NCI-H2196 (cell line): ENCODE data around the gene DNAJC5.
"Not testable (repeated sequence)": the region's sequence is repeated elsewhere in the genome, so short reads cannot be mapped to it uniquely, and the experiment has no call there.

ENCODE experiments used
- DNase-seq: peaks from one replicate; lab custom pipeline; 2025; ENCODE audit not compliant: unreplicated experiment; lab: John Stamatoyannopoulos, UW

The DNAJC5 gene

GRCh38 chr20:63966172-63966943, 71.4 kb downstream of the DNAJC5 start:
- no peak for DNase-seq

- no peak for DNase-seq
These were observed 72.0 kb downstream of the DNAJC5 start for GRCh38 chr20:63966944-63967322.

GRCh38 chr20:63967330-63968135, 72.6 kb downstream of the DNAJC5 start:
- no peak for DNase-seq

- DNase-seq = no peak
These were observed 73.4 kb downstream of the DNAJC5 start for GRCh38 chr20:63968136-63968927.

- peak; percentile 49 for DNase-seq
These were observed 74.2 kb downstream of the DNAJC5 start for GRCh38 chr20:63968928-63969760.

- DNase-seq = peak; percentile 79
These were observed 75.2 kb downstream of the DNAJC5 start, which contains the start of gene ZNF512B for GRCh38 chr20:63969838-63970713. Gene ZNF512B, minus strand, starts transcription at chr20:63969930. Its CDS starts 1,980 bp downstream, at chr20:63967950.

GRCh38 chr20:63970714-63971431, 75.9 kb downstream of the DNAJC5 start:
- DNase-seq = no peak

- DNase-seq = not testable (repeated sequence)
These were observed 77.0 kb downstream of the DNAJC5 start for GRCh38 chr20:63971960-63972311.

GRCh38 chr20:63972312-63973159, 77.6 kb downstream of the DNAJC5 start:
- DNase-seq = no peak

GRCh38 chr20:63973160-63973479, 78.2 kb downstream of the DNAJC5 start:
- no peak for DNase-seq

GRCh38 chr20:63973636-63974401, 78.9 kb downstream of the DNAJC5 start:
- peak; percentile 93 for DNase-seq

GRCh38 chr20:63974402-63975200, 79.7 kb downstream of the DNAJC5 start:
- DNase-seq = peak; percentile 93

- not testable (repeated sequence) for DNase-seq
These were observed 81.6 kb downstream of the DNAJC5 start for GRCh38 chr20:63976511-63976910.

- DNase-seq = no peak
These were observed 82.2 kb downstream of the DNAJC5 start for GRCh38 chr20:63976980-63977738.

- no peak for DNase-seq
These were observed 82.9 kb downstream of the DNAJC5 start for GRCh38 chr20:63977739-63978276.
